GM12872 (cell line): ENCODE data around the gene CNNM3.

Experiments
- CTCF ChIP-seq: IDR thresholded peaks from 3 replicates; pipeline ENCODE4 v1.5.1; 2011; ENCODE audit warnings: low read depth, mild to moderate bottlenecking, low read length, moderate library complexity; ENCODE audit not compliant: insufficient read depth

CNNM3 gene

GRCh38 chr2:96824079-96824870, 8.2 kb downstream of the CNNM3 start:
- no peak for TF ChIP-seq CTCF

- no peak for TF ChIP-seq CTCF
These were observed 9.0 kb downstream of the CNNM3 start for GRCh38 chr2:96825057-96825456.

GRCh38 chr2:96826546-96827278, 10.6 kb downstream of the CNNM3 start:
- TF ChIP-seq CTCF = no peak

GRCh38 chr2:96828436-96828835, 12.4 kb downstream of the CNNM3 start:
- TF ChIP-seq CTCF = no peak

GRCh38 chr2:96828874-96829273, 12.8 kb downstream of the CNNM3 start:
- no peak for TF ChIP-seq CTCF

- no peak for TF ChIP-seq CTCF
These were observed 14.0 kb downstream of the CNNM3 start for GRCh38 chr2:96830044-96830562.

GRCh38 chr2:96831679-96832078, 15.6 kb downstream of the CNNM3 start:
- TF ChIP-seq CTCF = no peak
